Stimulated activated CD4-positive, alpha-beta T cell treated with anti-CD3 and anti-CD28 coated beads, Interleukin-1b, Interleukin-23, amount 100 ng/mL, for 4 hours (primary cell): ENCODE measurements around the gene CCNQ.

ENCODE experiments used
- DNase-seq, 2 donors: peaks; one replicate each; pipeline ENCODE4 v3.0.0-alpha.2; 2020; ENCODE audit warnings: low read depth in 2 of 2

CCNQ gene

DNA sequence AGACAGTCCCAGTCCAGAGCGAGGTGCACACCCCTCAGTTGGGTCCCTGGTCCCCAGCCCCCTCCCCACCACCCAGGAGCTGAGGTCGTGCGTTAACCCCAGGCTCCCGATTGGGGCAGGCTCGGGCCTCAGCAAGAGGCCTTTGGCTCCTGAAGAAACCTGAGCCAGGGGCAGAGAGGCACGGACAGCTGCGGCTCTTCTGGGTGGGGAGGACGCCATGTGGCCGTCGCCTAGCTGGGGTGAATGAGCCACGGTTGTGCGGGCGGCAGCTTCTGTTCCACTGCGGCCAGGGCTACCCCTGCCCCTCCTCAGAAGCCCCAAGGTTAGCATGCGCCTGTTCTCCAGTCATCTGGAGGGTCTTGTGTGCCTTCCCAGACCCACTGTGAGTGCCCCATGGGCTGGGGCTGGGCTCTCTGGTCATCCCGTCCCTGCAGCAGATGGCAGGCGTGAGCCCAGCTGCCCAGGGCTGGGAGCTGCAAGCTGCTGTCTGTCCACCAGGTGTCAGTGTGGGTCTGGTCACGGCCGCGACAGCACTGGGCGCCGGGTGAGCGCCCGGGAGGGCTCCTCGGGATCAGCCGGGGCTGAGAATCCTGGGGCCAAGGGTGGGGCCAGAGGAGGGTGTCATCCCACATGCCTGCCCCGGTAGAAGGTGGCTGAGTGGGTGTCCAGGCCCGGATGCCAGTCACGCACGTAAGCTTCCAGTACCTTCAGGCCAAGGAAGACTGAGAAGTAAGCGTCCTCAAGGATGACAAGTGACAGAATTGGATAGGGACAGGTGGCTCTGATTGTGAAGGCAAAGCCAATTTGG lies 59.6 kb downstream of the CCNQ start:
- DNase-seq: peak; percentile 43 to 44

- no peak for DNase-seq
Observed at GRCh38 chrX:153538424-153538823, 60.5 kb downstream of the CCNQ start.
